Glutamatergic neuron (in vitro differentiated cells): ENCODE data around the gene PSMD10. TPM values are rescaled to one million over a fixed set of nuclear protein-coding genes. Genes with fewer than 3 reads are reported as not detected.

ENCODE experiments used
- DNase-seq: peaks from one replicate; pipeline ENCODE4 v3.0.0; 2022
- H3K27ac Mint-ChIP-seq: one replicate; pipeline ENCODE4 v1.8.0; 2020; ENCODE audit warnings: mild to moderate bottlenecking, mixed read lengths, inconsistent platforms; ENCODE audit not compliant: unreplicated experiment
- H3K27me3 Mint-ChIP-seq: one replicate; pipeline ENCODE4 v1.8.0; 2020; ENCODE audit warnings: mild to moderate bottlenecking, moderate library complexity, mixed read lengths, inconsistent platforms; ENCODE audit not compliant: unreplicated experiment
- H3K36me3 Mint-ChIP-seq: one replicate; pipeline ENCODE4 v1.8.0; 2020; ENCODE audit warnings: mild to moderate bottlenecking, mixed read lengths, inconsistent platforms; ENCODE audit not compliant: unreplicated experiment
- H3K4me1 Mint-ChIP-seq: one replicate; pipeline ENCODE4 v1.8.0; 2020; ENCODE audit warnings: mild to moderate bottlenecking, low read depth, mixed read lengths, inconsistent platforms; ENCODE audit not compliant: unreplicated experiment
- H3K4me3 Mint-ChIP-seq: one replicate; pipeline ENCODE4 v1.8.0; 2020; ENCODE audit warnings: mild to moderate bottlenecking, mixed read lengths, inconsistent platforms; ENCODE audit not compliant: unreplicated experiment
- H3K9me3 Mint-ChIP-seq: one replicate; pipeline ENCODE4 v1.8.0; 2020; ENCODE audit warnings: mild to moderate bottlenecking, moderate library complexity, mixed read lengths, inconsistent platforms; ENCODE audit not compliant: unreplicated experiment
- total RNA-seq: library from RNA; stranded (reverse); fragmentation: NEBNext Ultra II Directional; extraction: Animal tissue kit (Norgen Biotek cat#: 25700); gene quantifications from one replicate; pipeline ENCODE4 v1.2.1, GENCODE V29; 2021; ENCODE audit not compliant: unreplicated experiment
- TF ChIP-seq, protein P1 (sequence below): fragments of 200-600 bp; sonication (generic); IDR thresholded peaks from one replicate; pipeline ENCODE4 v1.5.0; 2021; ENCODE audit not compliant: partially characterized antibody, unreplicated experiment

Gene PSMD10
- total RNA-seq, 1 donor from 2014 or later, result 26.2 TPM

- TF ChIP-seq, protein P1, sequence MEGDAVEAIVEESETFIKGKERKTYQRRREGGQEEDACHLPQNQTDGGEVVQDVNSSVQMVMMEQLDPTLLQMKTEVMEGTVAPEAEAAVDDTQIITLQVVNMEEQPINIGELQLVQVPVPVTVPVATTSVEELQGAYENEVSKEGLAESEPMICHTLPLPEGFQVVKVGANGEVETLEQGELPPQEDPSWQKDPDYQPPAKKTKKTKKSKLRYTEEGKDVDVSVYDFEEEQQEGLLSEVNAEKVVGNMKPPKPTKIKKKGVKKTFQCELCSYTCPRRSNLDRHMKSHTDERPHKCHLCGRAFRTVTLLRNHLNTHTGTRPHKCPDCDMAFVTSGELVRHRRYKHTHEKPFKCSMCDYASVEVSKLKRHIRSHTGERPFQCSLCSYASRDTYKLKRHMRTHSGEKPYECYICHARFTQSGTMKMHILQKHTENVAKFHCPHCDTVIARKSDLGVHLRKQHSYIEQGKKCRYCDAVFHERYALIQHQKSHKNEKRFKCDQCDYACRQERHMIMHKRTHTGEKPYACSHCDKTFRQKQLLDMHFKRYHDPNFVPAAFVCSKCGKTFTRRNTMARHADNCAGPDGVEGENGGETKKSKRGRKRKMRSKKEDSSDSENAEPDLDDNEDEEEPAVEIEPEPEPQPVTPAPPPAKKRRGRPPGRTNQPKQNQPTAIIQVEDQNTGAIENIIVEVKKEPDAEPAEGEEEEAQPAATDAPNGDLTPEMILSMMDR, result no peak
- H3K4me1 Mint-ChIP-seq, result no peaks in the 10 kb centered on the region
- no peak overlapping the region for H3K27ac Mint-ChIP-seq
- no peak overlapping the region for H3K4me3 Mint-ChIP-seq
- no peaks in the 10 kb centered on the region for H3K36me3 Mint-ChIP-seq
- no peaks in the 10 kb centered on the region for H3K27me3 Mint-ChIP-seq
- no peak for DNase-seq
- no peaks in the 10 kb centered on the region for H3K9me3 Mint-ChIP-seq
These were observed 23.2 kb downstream of the PSMD10 start for GRCh38 chrX:108068121-108068520.

- H3K9me3 Mint-ChIP-seq, result no peaks in the 10 kb centered on the region
- no peaks in the 10 kb centered on the region for H3K4me1 Mint-ChIP-seq
- DNase-seq, result no peak
- TF ChIP-seq, protein P1, result no peak
- no peak overlapping the region for H3K4me3 Mint-ChIP-seq
- no peak overlapping the region for H3K27ac Mint-ChIP-seq
- no peaks in the 10 kb centered on the region for H3K36me3 Mint-ChIP-seq
- no peaks in the 10 kb centered on the region for H3K27me3 Mint-ChIP-seq
These were observed 26.7 kb downstream of the PSMD10 start for GRCh38 chrX:108064613-108065012.

DNA sequence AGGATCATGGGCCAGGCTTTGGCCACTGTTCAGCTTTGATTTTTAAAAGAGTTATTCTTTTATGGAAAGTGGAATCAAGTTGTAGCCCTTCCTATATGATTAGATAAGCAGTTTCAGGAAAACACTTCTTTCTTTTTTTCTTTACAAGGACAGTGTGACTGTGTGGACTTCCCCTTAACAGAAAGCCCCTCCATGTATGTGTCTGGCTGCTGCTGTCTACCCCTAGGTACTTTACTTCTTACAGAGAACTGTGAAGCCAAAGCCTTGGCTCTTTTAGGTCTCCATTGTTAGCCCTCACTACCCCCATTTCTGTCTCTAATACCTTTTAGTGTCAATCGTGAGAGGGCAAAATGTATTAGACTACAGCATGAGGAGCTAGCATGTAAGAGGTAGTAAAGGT lies 27.3 kb downstream of the PSMD10 start:
- Mint-ChIP-seq H3K4me3 (no peak overlapping the region), H3K4me1 (no peaks in the 10 kb centered on the region), H3K27ac (no peak overlapping the region), H3K27me3 (no peaks in the 10 kb centered on the region), H3K36me3 (no peaks in the 10 kb centered on the region), H3K9me3 (no peaks in the 10 kb centered on the region)
- no peak for DNase-seq
- TF ChIP-seq, protein P1, result no peak

- H3K27me3 Mint-ChIP-seq, result no peaks in the 10 kb centered on the region
- DNase-seq, result no peak
- no peaks in the 10 kb centered on the region for H3K36me3 Mint-ChIP-seq
- no peaks in the 10 kb centered on the region for H3K9me3 Mint-ChIP-seq
- no peak overlapping the region for H3K4me3 Mint-ChIP-seq
- H3K27ac Mint-ChIP-seq, result no peak overlapping the region
- no peaks in the 10 kb centered on the region for H3K4me1 Mint-ChIP-seq
- TF ChIP-seq, protein P1, result no peak
These were observed 31.5 kb downstream of the PSMD10 start for GRCh38 chrX:108059801-108060200.

DNA sequence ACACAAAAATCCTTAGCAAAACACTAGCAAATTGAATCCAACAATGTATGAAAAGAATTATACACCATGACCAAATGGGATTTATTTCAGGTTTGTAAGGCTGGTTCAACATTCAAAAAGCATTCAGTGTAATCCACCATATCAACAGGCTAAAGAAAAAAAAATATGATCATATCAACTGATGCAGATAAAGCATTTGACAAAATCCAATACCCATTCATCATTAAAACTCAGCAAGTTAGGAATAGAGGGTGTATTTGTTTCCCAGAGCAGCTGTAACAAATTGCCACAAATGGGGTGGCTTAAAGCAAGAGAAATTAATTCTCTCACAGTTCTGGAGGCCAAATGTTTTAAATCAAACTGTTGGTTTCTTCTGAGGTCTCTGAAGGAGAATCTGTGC lies 35.8 kb downstream of the PSMD10 start:
- no peak overlapping the region for H3K4me3 Mint-ChIP-seq
- TF ChIP-seq, protein P1, result no peak
- no peak overlapping the region for H3K27ac Mint-ChIP-seq
- no peaks in the 10 kb centered on the region for H3K36me3 Mint-ChIP-seq
- no peak for DNase-seq
- no peaks in the 10 kb centered on the region for H3K9me3 Mint-ChIP-seq
- no peaks in the 10 kb centered on the region for H3K4me1 Mint-ChIP-seq
- H3K27me3 Mint-ChIP-seq, result no peaks in the 10 kb centered on the region
